Neuronal stem cell (in vitro differentiated cells): ENCODE measurements around the gene ITGA2.

Experiments used
- DNase-seq: peaks from one replicate; pipeline ENCODE4 v3.0.0-alpha.2; 2013; ENCODE audit warnings: low spot score
- H2AFZ ChIP-seq: one replicate; pipeline ENCODE4 v1.6.1; 2013; ENCODE audit warnings: mild to moderate bottlenecking, low read length, inconsistent platforms
- H2AK5ac ChIP-seq: 2 replicates; pipeline ENCODE4 v1.6.1; 2013; ENCODE audit warnings: low read depth, mild to moderate bottlenecking, inconsistent platforms, low read length, moderate library complexity, mixed read lengths
- H2BK120ac ChIP-seq: 2 replicates; pipeline ENCODE4 v1.6.1; 2013; ENCODE audit warnings: low read depth, mild to moderate bottlenecking, inconsistent platforms, low read length, moderate library complexity, mixed read lengths
- H2BK12ac ChIP-seq: one replicate; pipeline ENCODE4 v1.6.1; 2013; ENCODE audit warnings: low read length, inconsistent platforms
- H2BK15ac ChIP-seq: 2 replicates; pipeline ENCODE4 v1.6.1; 2013; ENCODE audit warnings: mild to moderate bottlenecking, low read length, inconsistent platforms, mixed read lengths
- H2BK5ac ChIP-seq: one replicate; pipeline ENCODE4 v1.6.1; 2013; ENCODE audit warnings: inconsistent platforms, mild to moderate bottlenecking, low read length, moderate library complexity
- H3K14ac ChIP-seq: one replicate; pipeline ENCODE4 v1.6.1; 2013; ENCODE audit warnings: low read length, inconsistent platforms
- H3K18ac ChIP-seq: 2 replicates; pipeline ENCODE4 v1.6.1; 2013; ENCODE audit warnings: low read length, inconsistent platforms
- H3K23ac ChIP-seq: 2 replicates; pipeline ENCODE4 v1.6.1; 2013; ENCODE audit warnings: low read depth, mild to moderate bottlenecking, mixed read lengths, low read length, inconsistent platforms; ENCODE audit not compliant: poor library complexity
- H3K27ac ChIP-seq: replicated peaks from 3 replicates; pipeline ENCODE4 v1.5.1; 2013; ENCODE audit warnings: low read length, inconsistent platforms
- H3K27me3 ChIP-seq, 3 experiments: 2 replicates each; pipeline ENCODE4 v1.6.1; 2013; ENCODE audit warnings: low read length in 3 of 3, mild to moderate bottlenecking in 2 of 3, inconsistent platforms in 1 of 3, low read depth in 1 of 3, mixed read lengths in 1 of 3, moderate library complexity in 1 of 3; ENCODE audit not compliant: control insufficient read depth in 3 of 3, insufficient read depth in 3 of 3
- H3K36me3 ChIP-seq, 2 donors: replicated peaks in 1 of 2; 2 replicates each; pipeline ENCODE4 v1.6.1; 2013; ENCODE audit warnings: low read length in 2 of 2; ENCODE audit not compliant: control insufficient read depth in 2 of 2, insufficient read depth in 2 of 2
- H3K4ac ChIP-seq: 2 replicates; pipeline ENCODE4 v1.6.1; 2013; ENCODE audit warnings: inconsistent platforms, mild to moderate bottlenecking, low read length, moderate library complexity
- H3K4me1 ChIP-seq, 2 donors: 1 replicate in 1 of 2; 2 replicates in 1 of 2; pipeline ENCODE4 v1.6.1; 2013; ENCODE audit warnings: low read length in 2 of 2, low read depth in 1 of 2; ENCODE audit not compliant: control insufficient read depth in 2 of 2, insufficient read depth in 1 of 2
- H3K4me2 ChIP-seq: one replicate; pipeline ENCODE4 v1.6.1; 2013; ENCODE audit warnings: mild to moderate bottlenecking, low read length, inconsistent platforms; ENCODE audit not compliant: insufficient read depth, poor library complexity, severe bottlenecking
- H3K4me3 ChIP-seq, 2 donors: 2 replicates each; pipeline ENCODE4 v1.5.1; 2013; ENCODE audit warnings: low read length in 2 of 2, mild to moderate bottlenecking in 2 of 2, inconsistent platforms in 1 of 2, moderate library complexity in 1 of 2
- H3K79me1 ChIP-seq: one replicate; pipeline ENCODE4 v1.6.1; 2013; ENCODE audit warnings: low read depth, mild to moderate bottlenecking, inconsistent platforms, low read length, moderate library complexity
- H3K9ac ChIP-seq: one replicate; pipeline ENCODE4 v1.6.1; 2013; ENCODE audit warnings: mild to moderate bottlenecking, low read depth, low read length, inconsistent platforms; ENCODE audit not compliant: poor library complexity
- H3K9me3 ChIP-seq, 2 donors: replicated peaks in 1 of 2; 2 replicates each; pipeline versions ENCODE3 to v1.6.1; 2013; ENCODE audit warnings: low read length in 2 of 2, mild to moderate bottlenecking in 2 of 2, inconsistent platforms in 1 of 2, low read depth in 1 of 2, mixed read lengths in 1 of 2, moderate library complexity in 1 of 2; ENCODE audit not compliant: control insufficient read depth in 2 of 2, insufficient read depth in 1 of 2
- H4K8ac ChIP-seq: one replicate; pipeline ENCODE4 v1.6.1; 2013; ENCODE audit warnings: low read depth, mild to moderate bottlenecking, inconsistent platforms, low read length, moderate library complexity
- H4K91ac ChIP-seq: one replicate; pipeline ENCODE4 v1.6.1; 2013; ENCODE audit warnings: low read length, low read depth, mild to moderate bottlenecking, inconsistent platforms; ENCODE audit not compliant: poor library complexity
- WGBS, 2 donors: extraction: QIAGEN DNeasy Blood & Tissue Kit; methylation state at CpG; one replicate each; pipeline ENCODE4 v1.1.7; 2013; ENCODE audit warnings: missing lambda C conversion rate in 2 of 2, mixed read lengths in 1 of 2; ENCODE audit not compliant: insufficient read length in 2 of 2, insufficient replicate concordance in 1 of 2; ENCODE audit errors: extremely low coverage in 2 of 2; 5-methylcytosine and 5-hydroxymethylcytosine counted together

ITGA2 gene

GRCh38 chr5:53123702-53124101, 134.6 kb downstream of the ITGA2 start:
- Histone ChIP-seq H3K4me2 (no peak overlapping the region), H3K23ac (no peak overlapping the region), H2BK12ac (no peak overlapping the region), H3K9me3 (no peaks in the 10 kb centered on the region), H2BK5ac (no peak overlapping the region), H2BK120ac (no peak overlapping the region), H3K9ac (no peak overlapping the region), H4K91ac (no peak overlapping the region), H3K36me3 (no peaks in the 10 kb centered on the region), H2AK5ac (no peak overlapping the region), H3K14ac (no peak overlapping the region), H3K18ac (no peak overlapping the region), H2AFZ (no peak overlapping the region), H4K8ac (no peak overlapping the region), H3K4me3 (no peak overlapping the region), H3K27ac (no peak overlapping the region), H3K27me3 (no peaks in the 10 kb centered on the region), H3K4me1 (no peaks in the 10 kb centered on the region), H3K79me1 (no peaks in the 10 kb centered on the region), H2BK15ac (no peak overlapping the region), H3K4ac (no peak overlapping the region)
- DNase-seq = no peak

GRCh38 chr5:53126521-53126920, 137.4 kb downstream of the ITGA2 start:
- H2BK5ac ChIP-seq = no peak overlapping the region
- no peak overlapping the region for H3K9ac ChIP-seq
- H2BK15ac ChIP-seq = no peak overlapping the region
- no peaks in the 10 kb centered on the region for H3K79me1 ChIP-seq
- no CpG with 5 or more reads among the region's 3 CpGs for WGBS, 2 donors
- no peaks in the 10 kb centered on the region for H3K4me1 ChIP-seq
- no peak overlapping the region for H2AK5ac ChIP-seq
- no peak overlapping the region for H3K4ac ChIP-seq
- no peak overlapping the region for H3K14ac ChIP-seq
- no peak overlapping the region for H2BK120ac ChIP-seq
- H3K27me3 ChIP-seq = no peaks in the 10 kb centered on the region
- H3K27ac ChIP-seq = no peak overlapping the region
- no peak overlapping the region for H2AFZ ChIP-seq
- DNase-seq = no peak
- H3K23ac ChIP-seq = no peak overlapping the region
- no peak overlapping the region for H3K18ac ChIP-seq
- no peak overlapping the region for H2BK12ac ChIP-seq
- H3K36me3 ChIP-seq = no peaks in the 10 kb centered on the region
- H4K8ac ChIP-seq = no peak overlapping the region
- no peak overlapping the region for H4K91ac ChIP-seq
- H3K4me3 ChIP-seq = no peak overlapping the region
- H3K9me3 ChIP-seq = no peaks in the 10 kb centered on the region
- no peak overlapping the region for H3K4me2 ChIP-seq

GRCh38 chr5:53127107-53127506, 138.0 kb downstream of the ITGA2 start:
- Histone ChIP-seq H4K8ac (no peak overlapping the region), H2BK12ac (no peak overlapping the region), H3K18ac (no peak overlapping the region), H2AFZ (no peak overlapping the region), H3K4me3 (no peak overlapping the region), H2AK5ac (no peak overlapping the region), H2BK15ac (no peak overlapping the region), H3K79me1 (no peaks in the 10 kb centered on the region), H2BK5ac (no peak overlapping the region), H2BK120ac (no peak overlapping the region), H3K4ac (no peak overlapping the region), H3K27me3 (no peaks in the 10 kb centered on the region), H3K23ac (no peak overlapping the region), H3K4me1 (no peaks in the 10 kb centered on the region), H3K4me2 (no peak overlapping the region), H3K27ac (no peak overlapping the region), H3K9me3 (no peaks in the 10 kb centered on the region), H3K14ac (no peak overlapping the region), H3K9ac (no peak overlapping the region), H3K36me3 (no peaks in the 10 kb centered on the region), H4K91ac (no peak overlapping the region)
- WGBS, 2 donors = no CpG with 5 or more reads among the region's 1 CpG
- DNase-seq = no peak

DNA sequence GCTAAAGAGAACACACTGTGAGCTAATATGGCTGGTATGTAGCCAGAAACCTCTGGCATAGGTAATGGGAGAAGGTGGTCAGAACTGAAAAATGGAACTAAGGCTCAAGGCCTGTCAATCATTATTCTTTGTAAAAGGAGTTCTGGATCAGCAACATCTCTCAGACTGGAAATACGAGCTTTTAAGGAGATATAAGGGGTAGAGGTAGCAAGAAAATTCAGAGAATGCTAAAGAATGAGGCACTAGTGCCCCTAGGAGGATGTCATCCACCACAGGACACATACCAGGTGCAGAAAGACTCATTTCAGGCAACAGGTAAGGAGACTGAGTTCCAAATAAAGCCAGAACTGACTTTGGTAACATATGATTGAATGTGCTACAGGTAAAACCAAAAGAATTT, 139.3 kb downstream of the ITGA2 start:
- Histone ChIP-seq H2BK5ac (no peak overlapping the region), H2BK15ac (no peak overlapping the region), H3K27me3 (no peaks in the 10 kb centered on the region), H3K4ac (no peak overlapping the region), H3K4me3 (no peak overlapping the region), H2BK120ac (no peak overlapping the region), H2BK12ac (no peak overlapping the region), H4K91ac (no peak overlapping the region), H3K36me3 (no peaks in the 10 kb centered on the region), H3K4me1 (no peaks in the 10 kb centered on the region), H2AK5ac (no peak overlapping the region), H3K4me2 (no peak overlapping the region), H3K27ac (no peak overlapping the region), H4K8ac (no peak overlapping the region), H3K18ac (no peak overlapping the region), H3K9ac (no peak overlapping the region), H3K79me1 (no peaks in the 10 kb centered on the region), H2AFZ (no peak overlapping the region), H3K9me3 (no peaks in the 10 kb centered on the region), H3K23ac (no peak overlapping the region), H3K14ac (no peak overlapping the region)
- no CpG with 5 or more reads among the region's 1 CpG for WGBS, 2 donors
- DNase-seq = no peak
